Measurements from ENCODE around the gene MAST4.
"Not testable (repeated sequence)": the region's sequence is repeated elsewhere in the genome, so short reads cannot be mapped to it uniquely, and the experiment has no call there.

Gene MAST4

DNA sequence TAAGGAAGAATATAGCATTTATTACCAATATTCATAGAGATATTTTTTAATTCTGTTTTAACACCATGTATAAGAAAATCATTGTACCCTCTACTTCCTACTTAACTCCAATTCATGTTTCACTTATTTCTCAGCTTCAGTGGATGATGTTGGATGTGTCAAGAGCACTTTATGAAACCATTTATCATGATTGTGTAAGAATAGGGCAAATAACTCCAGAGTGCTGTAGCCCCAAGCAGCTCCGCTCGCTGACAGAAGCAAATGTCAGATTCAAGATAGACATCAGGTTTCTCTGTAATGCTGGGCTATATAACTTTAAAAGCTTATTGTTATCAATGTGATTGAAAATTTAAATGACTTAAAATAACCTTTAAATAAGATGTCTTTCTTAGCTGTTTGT lies 50.4 kb downstream of the MAST4 start:
- DNase-seq (ENCODE audit: low read depth in 2 of 2), result no peak

DNA sequence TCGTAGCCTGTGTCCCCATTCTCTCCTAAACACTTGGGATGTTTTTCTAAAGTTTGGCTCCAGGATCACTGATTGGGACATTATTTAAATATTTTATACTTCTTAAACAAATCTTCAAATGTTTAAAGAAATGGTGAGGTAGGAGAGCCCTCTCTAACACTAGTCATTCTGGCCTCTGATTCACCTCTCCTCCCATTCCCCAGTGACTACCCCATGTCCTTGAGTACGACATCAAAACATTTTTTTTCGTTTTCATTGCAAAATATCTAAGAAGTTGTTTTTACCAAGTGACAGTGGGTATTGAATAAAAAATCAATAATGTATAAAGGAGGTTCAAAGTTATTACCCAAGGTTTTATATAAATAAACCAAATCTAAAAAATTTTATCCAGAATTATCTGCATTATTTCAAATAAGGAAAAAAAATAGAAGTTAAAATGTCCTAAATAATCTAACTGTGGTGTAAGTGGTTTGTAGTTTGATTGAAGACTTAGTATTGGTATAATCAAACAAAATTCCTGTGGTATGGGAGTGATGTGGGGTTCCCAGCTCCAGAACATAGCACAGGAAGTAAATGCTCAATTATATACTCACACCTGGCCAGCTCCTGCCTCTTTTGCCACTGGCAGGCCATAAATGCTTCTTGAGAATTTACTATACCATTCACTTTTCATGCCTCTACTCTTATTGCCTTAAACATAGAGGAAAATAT lies 51.1 kb downstream of the MAST4 start:
- DNase-seq (ENCODE audit: low read depth in 2 of 2), result no peak

DNA sequence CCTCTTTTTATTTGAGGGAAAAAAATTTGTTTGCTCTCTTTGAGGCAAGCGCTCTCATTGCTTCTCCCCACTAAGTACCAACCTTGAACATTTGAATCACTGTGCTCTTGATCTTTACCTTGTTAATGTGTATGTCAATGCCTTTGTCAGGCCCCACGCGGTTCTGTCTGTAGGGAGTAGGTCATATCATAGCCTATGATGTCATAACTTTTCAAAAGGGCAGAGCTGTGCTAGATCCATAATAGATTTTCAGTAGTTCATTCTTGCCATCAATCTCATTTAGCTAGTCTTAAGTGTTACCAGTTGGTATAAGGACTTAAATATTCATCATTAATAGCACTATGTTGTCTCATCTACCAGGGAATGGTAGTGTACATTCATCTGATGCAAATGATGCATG lies 56.6 kb downstream of the MAST4 start:
- no peak for DNase-seq (ENCODE audit: low read depth in 2 of 2)

DNA sequence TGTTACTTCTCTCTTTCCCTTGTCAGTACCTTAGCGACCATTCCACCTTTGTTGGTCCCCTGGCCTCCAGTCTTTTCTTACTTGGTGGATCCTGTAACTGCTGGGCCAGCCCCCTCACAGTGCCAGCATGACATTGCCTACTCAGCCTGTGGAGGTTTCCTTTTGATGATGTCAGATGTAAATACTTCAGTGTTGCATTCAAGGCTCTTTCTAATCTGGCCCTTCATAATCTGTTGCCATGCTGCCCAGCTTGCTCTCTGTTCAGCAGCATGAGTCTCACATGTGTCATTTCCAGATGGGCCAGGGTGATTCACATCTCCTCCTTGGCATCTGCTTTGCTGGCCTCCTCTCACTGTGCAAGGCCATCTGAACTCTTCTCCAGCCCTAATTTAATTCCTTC lies 57.1 kb downstream of the MAST4 start:
- peak in 1 of 2 experiments; percentile 1 for DNase-seq (ENCODE audit: low read depth in 2 of 2)

DNA sequence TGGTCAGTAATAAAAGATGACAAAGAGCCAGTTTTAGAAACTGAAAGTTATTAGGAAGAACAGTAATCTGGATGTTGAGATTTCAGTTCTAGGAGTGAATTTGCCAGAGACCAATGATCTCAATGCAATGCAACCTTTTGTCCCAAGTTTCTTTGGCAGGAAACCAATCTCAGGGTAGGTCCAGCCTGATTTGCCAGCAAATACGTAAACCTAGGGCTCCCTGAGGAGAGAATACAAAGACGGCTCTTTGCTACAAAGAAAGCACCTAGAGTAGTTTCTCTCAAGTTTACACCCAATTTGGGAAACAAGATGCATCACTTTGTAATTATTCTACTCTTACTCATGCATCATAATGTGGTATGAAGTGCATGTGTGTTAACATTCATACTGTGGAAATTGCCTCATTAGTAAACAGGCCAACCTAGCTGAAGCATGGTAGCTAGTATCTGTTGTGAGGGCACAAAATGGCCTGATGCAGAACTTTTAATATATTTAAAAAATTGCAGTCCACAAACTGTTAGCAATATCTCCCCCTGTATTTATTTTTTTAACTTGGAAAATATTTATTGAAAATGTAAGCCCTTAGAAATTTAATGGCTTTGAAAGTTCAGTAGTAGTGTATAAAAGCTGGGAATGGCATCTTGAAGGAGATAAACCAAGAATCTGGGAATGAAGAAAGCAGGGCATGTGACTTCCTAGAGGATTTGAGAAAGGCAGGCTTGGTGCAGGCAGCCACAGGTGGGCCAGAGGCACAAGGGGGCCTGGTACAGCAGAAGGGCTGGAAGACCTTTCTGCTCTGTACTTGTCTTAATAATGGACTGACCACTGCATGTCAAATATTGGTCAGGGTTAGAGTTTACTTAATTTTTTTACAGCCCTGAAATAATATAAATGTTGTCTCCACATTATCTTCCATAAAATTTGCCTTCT lies 59.5 kb downstream of the MAST4 start:
- DNase-seq (ENCODE audit: low read depth in 2 of 2), result no peak

DNA sequence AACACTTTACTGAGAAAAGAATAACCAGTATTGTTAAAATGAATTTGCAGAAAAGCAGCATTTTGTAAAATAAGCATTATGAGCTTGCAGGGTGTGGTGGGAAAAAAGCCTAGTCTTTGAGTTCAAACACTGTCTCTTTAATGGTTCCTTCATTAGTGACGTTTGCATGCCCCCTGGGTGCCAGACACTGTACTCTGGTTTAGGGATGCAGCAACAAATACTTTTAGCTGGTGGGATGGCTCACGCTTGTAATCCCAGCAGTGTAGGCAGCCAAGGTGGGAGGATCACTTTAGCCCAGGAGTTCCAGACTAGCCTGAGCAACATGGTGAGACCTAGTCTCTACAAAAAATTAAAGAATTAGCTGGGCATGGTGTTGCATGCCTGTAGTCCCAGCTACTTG lies 62.3 kb downstream of the MAST4 start:
- no peak for DNase-seq (ENCODE audit: low read depth in 2 of 2)

DNA sequence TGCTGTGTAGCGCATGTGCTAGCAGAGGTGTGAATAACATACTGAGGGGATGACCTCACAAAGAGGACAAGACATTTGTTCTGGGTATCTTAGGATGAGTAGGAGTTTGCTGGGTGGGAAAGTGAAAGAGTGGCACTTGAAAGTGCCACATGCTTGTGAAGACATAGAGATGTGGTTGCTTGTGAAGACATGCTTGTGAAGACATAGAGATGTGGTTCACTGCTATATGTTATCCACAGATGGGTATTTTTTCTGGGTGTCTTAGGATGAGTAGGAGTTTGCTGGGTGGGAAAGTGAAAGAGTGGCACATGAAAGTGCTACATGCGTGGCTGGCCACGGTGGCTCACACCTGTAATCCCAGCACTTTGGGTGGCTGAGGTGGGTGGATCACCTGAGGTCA lies 63.6 kb downstream of the MAST4 start:
- DNase-seq (ENCODE audit: low read depth in 2 of 2), result no peak

DNA sequence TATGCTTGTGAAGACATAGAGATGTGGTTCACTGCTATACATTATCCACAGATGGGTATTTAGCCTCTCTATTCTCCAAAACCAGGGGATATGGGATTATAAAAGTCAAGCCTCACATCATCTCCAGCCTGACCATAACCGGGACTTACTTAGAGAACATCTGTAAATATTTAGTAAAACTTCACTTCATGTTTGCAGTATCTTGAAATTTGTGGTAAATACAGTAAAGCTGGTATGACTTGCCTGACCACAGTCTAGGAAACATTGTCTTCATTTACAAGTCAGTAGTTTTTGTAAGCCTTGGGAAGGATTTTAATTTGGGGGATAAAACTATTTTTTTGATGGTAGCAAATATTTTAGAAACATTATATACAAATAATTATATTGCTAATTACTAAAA lies 64.2 kb downstream of the MAST4 start:
- peak; percentile 25 to 31 for DNase-seq (ENCODE audit: low read depth in 2 of 2)

DNA sequence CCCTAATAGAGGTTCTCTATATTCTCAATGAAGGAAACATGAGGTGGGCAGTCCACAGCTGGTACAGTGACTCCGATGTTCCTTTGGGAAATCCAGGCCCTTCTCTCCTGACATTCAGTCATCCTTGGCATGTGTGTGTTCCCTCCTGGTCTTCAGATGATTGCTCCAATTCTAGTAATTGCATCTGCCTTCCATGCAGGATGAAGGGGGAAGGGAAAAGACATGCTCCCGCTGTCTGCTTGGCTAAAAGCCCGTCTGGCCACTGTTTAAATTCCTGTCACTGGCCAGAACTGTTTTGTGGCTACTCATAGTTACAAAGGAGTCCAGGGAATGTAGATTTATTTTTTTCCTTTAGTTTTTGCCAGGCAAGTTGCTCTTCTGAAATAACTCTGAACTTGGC lies 65.0 kb downstream of the MAST4 start:
- peak; percentile 70 to 72 for DNase-seq (ENCODE audit: low read depth in 2 of 2)

DNA sequence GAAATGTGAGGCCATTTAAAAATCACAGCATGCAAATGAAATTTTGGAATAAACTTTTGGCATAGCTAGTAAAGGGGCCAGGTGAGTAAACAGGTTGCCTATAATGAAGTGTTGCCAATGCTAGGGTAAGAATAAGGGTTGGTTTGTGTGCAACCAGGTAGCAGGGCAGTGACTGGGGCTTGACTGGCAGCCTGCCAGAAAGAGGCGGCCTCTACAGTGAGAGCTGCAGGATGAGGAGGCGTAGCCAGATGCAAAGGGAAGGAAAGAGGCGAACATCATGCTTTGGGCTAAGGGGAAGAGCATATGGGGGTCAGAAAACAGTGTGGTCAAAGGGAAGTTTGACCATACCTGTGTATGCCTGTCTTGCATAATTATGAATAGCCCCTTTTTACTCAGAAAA lies 70.6 kb downstream of the MAST4 start:
- DNase-seq (ENCODE audit: low read depth in 2 of 2), result no peak

DNA sequence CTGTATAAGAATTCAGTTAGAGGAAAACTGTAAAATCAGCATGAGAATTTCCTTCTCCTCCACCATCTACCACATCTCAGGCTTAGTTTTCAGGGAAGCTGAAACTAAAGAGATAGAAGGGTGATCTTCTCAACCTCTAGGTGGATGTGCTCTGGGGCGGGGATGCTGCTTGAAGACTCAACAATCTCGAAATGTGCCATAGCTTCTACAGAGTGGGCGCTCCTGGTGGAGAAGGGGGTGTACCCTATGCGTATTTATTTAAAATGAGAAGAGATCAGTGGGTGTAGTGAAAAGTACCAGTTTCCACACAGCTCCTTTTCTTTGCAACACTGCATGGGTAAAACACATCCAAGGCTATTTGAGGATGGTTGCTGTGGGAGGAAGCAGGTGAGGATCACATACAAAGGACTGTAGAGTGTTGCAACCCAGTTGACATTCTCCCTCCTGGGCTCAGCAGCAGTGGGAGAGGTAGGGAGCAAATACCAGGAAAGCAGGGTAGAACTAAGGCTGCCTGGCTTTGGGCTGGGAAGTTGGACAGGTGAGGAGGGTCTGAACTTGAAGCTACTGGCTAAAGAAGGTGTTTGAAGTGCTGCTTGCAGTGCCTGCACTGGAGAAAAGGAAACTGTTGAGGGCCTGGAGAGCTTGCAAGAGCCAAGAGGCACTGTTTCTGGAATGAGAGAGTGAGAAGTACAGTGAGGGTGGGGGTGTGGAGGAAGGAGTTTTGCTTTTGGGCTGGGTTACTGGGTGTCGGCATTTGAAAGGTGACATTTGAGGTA lies 73.1 kb downstream of the MAST4 start:
- no peak for DNase-seq (ENCODE audit: low read depth in 2 of 2)

DNA sequence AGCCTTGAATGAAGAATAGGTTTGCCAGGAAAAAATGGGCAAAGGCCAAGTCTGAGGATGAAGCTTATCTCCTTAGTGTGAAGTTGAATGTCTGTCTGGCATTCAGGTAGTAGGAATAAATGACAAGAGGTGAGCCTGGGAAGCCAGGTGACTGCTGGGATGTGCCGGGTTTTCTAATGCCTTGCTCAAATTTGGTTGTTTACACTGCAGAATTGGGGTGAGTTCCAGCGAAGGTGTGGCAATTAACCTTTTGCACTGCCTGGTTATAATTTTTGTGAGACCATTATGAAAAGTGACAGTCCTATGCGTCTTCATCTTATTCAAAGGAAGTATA lies 73.6 kb downstream of the MAST4 start:
- DNase-seq (ENCODE audit: low read depth in 2 of 2), result no peak

DNA sequence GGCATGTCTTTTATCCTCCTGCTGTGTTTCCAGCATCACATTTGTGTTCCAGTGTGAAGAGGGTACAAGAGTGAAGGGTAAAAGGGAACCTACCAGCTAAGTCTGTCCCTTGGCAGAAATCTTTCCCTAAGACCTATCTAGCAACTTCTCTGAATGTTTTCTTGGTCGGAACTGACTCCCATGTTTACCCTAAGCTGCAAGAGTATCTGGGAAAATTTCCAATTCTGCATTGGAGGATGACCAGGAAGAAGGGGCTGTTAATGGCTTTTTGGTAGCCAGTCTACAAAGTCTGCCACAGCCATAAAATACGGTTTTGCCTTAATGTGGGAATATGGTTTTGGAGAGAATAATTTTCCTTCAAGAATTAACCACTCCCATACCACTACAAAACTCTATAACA lies 75.1 kb downstream of the MAST4 start:
- DNase-seq (ENCODE audit: low read depth in 2 of 2), result no peak

DNA sequence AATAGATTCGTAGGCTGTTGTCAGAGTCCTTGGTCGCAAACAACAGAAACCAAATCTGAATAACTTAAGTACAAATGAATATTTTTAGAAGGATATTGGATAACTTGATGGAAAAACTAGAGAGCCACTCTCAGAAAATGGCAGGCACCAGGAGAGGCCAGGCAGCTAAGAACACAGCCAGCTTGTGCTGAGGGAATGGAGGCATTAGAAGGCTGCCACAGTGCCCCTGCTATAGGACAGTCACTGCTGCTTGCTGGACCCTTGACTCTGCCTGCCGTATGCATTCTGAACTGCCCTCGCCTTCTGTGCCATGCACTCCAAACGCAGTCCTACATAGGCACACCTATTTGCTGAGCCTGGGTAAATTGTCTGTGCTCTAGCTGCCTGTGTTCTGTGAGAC lies 78.6 kb downstream of the MAST4 start:
- no peak for DNase-seq (ENCODE audit: low read depth in 2 of 2)

DNA sequence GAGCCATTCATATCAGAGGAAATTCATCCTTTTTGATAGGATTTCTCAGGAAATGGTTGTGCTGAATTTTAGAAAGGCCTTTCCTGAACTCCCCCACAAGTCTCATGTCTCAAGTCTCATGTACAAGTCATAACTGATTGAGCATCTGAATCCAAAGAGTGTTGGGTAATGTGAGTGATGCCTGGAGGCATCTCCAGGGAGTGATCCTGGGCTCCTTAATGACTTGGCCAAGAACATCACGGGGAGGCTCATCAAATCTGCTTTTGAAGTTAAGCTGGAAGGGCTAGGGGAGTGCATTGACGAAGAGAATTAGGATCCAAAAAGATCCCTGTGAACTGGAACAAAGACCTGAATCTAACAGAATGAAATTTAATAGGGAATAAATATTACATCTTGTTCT lies 79.2 kb downstream of the MAST4 start:
- DNase-seq (ENCODE audit: low read depth in 2 of 2), result no peak

DNA sequence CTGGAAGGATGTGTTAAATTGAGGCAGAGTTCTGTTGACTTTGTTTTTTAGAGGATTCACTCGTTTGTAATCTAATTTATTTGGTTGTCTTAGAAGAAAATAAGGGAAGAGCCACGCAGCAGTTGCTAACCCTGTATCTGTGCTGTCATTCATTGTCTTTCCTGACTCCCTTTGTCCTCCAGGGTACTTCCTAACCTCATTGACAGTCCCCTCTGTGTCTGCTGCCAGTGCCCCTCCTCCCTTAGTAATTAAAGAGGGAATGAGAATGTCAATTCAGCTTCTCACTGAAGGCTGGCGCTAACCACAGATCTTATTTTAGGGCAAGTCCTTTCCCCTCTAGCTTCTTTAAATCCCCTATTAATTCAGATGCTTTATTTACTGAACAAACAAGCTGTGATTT lies 84.0 kb downstream of the MAST4 start:
- DNase-seq (ENCODE audit: low read depth in 2 of 2), result no peak

DNA sequence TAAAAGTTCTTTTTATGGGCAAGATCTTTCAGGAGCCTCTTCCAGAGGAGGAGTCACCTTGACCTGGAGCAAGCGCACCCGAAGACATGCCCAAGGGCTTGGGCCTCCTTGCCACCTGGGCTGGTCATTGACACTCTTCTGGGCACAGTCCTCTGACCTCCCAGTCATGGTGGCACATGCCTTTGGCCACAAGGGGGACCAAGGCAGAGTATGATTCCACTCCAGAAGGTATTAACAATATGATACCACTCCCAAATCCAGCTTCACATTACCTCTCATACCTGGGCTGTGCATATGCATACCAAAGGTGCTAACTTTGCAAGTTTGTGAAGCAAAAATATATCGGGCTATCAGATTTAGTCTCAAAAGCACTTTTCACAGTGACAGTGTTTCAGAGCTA lies 84.6 kb downstream of the MAST4 start:
- DNase-seq (ENCODE audit: low read depth in 2 of 2), result no peak

DNA sequence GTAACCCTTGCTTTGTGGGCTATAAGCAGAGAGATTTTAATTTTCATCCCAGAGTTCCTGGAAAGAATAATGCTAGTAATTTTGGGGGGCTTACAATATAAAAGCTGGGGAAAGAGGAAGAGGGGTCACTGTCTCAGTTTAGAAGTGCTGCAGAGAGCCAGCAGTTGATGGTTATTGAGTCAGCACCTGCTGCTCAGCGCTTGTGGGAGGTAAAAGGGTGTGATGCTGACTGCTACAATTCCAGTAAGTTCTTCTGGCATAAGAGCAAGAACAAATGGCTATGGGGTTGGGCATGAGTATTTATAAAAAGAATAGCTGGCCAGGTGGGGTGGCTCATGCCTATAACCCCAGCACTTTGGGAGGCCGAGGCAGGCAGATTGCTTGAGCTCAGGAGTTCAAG lies 88.5 kb downstream of the MAST4 start:
- DNase-seq (ENCODE audit: low read depth in 2 of 2), result no peak

DNA sequence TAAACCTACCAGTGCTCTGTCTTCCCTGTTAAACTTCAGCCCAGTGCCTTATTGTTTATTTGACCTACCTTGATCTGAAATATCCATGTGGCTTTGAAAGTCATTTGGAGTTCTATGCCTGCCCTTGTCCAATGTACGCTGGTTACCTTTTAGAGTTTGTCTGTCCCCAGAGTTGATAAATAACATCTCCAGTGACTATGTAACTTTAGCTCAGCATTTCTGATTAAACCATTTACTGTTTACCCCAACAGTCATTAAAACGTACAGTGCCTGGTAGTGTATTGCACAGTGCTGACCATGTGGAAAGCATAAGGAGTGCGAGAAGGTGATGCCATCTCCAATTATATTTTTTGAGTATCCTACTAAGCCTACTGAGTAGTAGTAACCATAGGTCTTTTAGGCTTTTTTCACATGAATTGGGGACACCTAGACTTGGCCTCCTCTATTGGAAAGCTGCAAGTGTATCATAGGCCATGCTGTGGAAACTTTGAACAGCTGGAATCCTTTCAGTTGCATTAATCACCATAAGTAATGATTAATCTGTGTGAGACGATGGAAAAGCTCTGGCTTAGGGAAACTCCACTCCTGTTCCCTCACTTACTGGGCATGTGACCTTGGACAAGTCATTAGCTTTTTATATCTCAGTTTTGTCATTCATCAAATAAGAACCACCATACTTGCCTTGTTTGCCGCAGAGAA lies 93.5 kb downstream of the MAST4 start:
- no peak for DNase-seq (ENCODE audit: low read depth in 2 of 2)

DNA sequence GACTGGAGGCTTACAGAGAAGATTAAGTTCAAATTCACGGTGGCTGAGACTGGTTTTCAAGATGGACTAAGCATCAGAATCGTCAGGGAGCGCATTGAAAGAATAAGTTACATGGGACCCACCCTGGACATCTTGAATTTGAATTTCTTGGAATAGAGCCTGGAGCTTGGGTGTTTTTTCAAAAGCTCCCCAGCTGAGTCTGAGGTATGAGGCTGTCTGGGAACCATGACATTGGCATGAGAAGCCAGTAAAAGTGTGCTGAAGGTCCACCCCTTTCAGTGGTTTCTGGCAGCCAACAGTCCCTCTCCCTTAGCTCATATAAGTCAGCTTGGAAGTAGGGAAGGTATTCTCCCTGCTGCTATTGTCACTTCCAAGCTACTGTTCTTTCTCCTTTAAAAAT lies 97.8 kb downstream of the MAST4 start:
- no peak for DNase-seq (ENCODE audit: low read depth in 2 of 2)

DNA sequence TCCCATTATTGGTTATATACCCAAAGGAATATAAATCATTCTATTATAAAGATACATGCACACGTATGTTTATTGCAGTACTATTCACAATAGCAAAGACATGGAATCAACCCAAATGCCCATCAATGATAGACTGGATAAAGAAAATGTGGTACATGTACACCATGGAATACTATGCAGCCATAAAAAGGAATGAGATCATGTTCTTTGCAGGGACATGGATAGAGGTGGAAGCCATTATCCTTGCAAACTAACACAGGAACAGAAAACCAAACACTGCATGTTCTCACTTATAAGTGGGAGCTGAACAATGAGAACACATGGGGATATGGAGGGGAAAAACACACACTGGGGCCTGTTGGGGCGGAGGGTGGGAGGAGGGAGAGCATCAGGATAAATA lies 99.6 kb downstream of the MAST4 start:
- not testable (repeated sequence) for DNase-seq (ENCODE audit: low read depth in 2 of 2)

Data from fibroblast of skin of left quadriceps (primary cell).